ENCODE results near the gene B4GALNT4.
"Not testable (repeated sequence)": the region's sequence is repeated elsewhere in the genome, so short reads cannot be mapped to it uniquely, and the experiment has no call there.

B4GALNT4 gene

DNA sequence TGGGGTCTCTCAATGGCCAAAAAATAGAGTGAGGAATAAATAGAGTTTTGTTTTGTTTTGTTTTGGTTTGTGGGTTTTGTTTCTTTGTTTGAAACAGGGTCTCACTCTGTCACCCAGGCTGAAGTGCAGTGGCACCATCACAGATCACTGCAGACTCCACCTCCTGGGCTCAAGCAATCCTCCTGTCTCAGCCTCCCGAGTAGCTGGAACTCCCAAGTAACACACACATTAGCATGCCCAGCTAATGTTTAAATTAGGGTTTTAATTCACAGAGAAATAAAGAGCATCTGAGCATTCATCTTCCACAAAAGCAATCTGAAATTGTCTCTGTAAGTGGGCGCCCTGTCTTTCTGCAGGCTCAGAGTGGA, 39.4 kb upstream of the B4GALNT4 start:
- DNase-seq (ENCODE audit: low read depth in 1 of 2, low spot score in 1 of 2), result no peak
- no peak for TF ChIP-seq JUND (IDR thresholded peaks at IDR 0.05; ENCODE audit: low read depth)
- in situ Hi-C loops (cut with HindIII; ENCODE audit: low pct_unique_long_range_greater_than_20kb, low sequenced_read_pairs), result no loop called here

DNA sequence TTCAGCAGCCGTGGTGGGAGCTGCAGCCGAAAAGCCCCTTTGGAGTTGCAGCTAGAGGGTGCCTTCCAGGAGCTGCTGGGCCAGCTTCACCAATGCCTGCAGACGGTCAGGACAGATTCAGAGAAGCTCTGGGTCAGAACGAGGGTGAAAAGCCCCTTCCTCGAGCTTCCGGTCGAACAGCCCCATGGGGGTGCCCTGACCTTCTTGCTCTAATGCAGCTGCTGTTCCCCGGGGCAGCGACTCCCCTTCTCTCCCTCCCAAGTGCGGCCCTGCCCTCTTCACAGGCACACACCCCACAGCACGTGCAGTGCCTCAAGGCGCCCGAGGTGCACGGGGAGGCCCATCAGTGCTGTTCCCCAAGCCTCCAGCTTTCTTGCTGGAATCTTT, 39.0 kb upstream of the B4GALNT4 start:
- in situ Hi-C loops (cut with HindIII; ENCODE audit: low pct_unique_long_range_greater_than_20kb, low sequenced_read_pairs), result no loop called here
- TF ChIP-seq JUND (IDR thresholded peaks at IDR 0.05; ENCODE audit: low read depth), result no peak
- no peak for DNase-seq (ENCODE audit: low read depth in 1 of 2, low spot score in 1 of 2)

DNA sequence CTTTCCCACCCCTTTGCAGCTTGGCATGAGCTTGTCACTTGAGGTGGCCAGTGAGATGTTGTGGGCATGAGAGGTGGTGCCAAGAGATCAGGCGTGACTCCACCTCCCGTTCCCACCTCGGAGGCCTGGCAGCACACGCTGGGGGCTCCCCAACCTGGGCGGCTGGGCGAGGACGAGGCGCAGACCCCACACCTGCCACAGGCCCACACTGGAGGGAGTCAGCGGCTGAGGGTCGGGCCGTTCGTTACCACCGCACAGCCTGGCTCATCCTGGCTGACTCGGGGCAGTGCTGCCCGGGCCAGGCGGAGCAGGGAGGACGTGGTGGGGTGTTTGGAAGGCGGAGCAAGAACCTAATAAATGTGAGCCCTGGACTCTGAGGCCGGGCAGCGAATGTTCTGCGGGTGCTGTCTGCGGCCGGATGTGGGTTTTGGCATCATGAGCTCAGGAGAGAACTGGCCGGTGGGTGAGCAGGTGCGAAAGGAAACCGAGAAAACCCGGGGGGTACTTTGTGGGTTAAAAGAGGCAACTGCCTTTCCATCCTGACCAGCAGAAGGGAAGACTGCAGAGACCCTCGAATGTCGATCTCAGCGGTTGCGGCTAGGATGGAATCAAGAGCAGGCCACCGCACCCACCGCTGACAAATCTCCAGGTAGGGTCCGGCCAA, 38.5 kb upstream of the B4GALNT4 start:
- DNase-seq (ENCODE audit: low read depth in 1 of 2, low spot score in 1 of 2), result no peak
- in situ Hi-C loops (cut with HindIII; ENCODE audit: low pct_unique_long_range_greater_than_20kb, low sequenced_read_pairs), result no loop called here
- TF ChIP-seq JUND (IDR thresholded peaks at IDR 0.05; ENCODE audit: low read depth), result no peak

DNA sequence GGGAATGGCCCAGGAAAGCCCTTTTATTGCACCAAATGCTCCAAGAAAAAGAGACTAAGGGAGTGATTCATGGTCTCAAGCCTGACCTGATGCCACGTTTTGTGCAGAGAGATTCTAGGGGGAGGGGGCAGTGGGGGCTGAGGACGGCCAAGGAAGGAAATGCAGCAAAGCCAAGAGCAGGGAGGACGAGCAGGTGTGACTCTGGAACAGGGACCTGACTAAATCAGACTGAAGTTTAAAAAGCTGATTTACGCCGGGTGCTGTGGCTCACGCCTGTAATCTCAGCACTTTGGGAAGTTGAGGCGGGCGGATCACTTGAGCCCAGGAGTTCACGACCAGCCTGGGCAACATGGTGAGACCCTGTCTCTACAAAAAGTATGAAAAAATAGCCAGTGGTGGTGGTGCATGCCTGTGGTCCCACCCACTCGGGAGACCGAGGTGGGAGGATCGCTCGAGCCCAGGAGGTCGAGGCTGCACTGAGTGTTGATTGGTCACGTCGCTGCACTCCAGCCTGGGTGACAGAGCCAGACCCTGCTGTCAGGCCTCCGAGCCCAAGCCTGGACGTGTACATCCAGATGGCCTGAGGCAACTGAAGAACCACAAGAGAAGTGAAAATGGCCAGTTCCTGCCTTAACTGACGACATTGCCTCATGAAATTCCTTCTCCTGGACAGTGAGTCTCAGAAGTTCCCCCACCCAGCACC, 37.8 kb upstream of the B4GALNT4 start:
- DNase-seq (ENCODE audit: low read depth in 1 of 2, low spot score in 1 of 2), result no peak
- TF ChIP-seq JUND (IDR thresholded peaks at IDR 0.05; ENCODE audit: low read depth), result no peak
- in situ Hi-C loops (cut with HindIII; ENCODE audit: low pct_unique_long_range_greater_than_20kb, low sequenced_read_pairs), result no loop called here

DNA sequence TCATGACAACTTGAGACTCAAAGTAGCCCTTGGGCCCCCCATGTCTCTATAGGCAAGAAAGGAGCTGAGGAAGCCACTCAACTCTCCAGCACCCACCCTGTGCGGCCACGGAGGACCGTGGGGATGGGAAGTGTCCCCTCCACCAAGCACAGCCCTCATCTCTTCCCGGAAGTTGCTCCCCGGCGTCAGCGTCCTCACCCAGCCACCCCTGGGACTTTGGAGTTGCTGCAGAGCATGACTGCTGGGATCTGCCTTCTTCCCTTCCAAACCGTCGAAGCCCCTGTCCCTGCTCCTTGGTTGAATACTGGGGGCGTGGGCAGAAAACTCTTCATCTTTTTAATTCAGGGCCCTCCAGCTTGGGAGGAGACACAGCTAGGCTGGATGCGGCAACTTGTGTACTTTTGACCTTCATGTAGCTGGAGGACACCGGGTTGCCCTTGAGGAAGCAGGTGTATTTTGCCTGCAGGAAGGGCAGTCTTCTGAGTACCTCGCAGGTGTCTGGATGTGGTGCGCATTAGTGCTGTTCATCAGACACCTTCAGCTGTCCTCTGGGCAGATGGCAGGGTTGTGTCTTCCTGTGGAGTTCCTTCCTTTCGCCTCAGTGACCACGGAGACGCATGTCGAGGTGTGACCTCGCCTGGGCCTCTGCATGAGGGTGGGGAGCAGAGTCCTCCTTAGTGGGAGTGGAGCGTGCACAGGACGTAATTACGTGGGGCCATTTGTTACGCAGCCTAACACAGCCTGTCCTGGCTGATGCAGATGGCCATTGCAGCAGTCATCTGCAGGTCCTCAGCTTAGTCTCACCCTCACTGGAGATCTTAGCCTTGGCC, 36.4 kb upstream of the B4GALNT4 start:
- no peak for DNase-seq (ENCODE audit: low read depth in 1 of 2, low spot score in 1 of 2)
- no peak for TF ChIP-seq JUND (IDR thresholded peaks at IDR 0.05; ENCODE audit: low read depth)

DNA sequence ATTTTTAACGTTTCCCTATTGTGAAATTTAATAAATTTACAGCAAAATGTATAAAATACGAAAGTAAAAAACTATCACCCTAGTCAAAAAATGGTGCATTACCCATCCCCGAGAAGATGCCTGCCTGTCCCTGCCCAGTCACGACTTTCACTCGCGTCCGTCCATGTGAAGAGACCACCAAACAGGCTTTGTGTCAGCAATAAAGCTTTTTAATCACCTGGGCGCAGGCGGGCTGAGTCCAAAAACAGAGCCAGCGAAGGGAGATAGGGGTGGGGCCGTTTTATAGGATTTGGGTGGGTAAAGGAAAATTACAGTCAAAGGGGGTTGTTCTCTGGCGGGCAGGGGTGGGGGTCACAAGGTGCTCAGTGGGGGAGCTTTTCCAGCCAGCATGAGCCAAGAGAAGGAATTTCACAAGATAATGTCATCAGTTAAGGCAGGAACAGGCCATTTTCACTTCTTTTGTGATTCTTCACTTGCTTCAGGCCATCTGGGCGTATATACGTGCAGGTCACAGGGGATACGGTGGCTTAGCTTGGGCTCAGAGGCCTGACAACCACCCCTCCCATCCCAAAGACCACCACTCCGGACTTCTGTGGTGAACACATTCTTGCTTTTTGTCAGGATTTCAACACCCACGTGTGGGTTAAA, 35.6 kb upstream of the B4GALNT4 start:
- DNase-seq (ENCODE audit: low read depth in 1 of 2, low spot score in 1 of 2); in situ Hi-C loops (cut with HindIII; ENCODE audit: low pct_unique_long_range_greater_than_20kb, low sequenced_read_pairs): not testable (repeated sequence)

More for the DNA sequence above, 36.4 kb upstream of the B4GALNT4 start:
- in situ Hi-C loops (cut with HindIII; ENCODE audit: low pct_unique_long_range_greater_than_20kb, low sequenced_read_pairs), result no loop called here

DNA sequence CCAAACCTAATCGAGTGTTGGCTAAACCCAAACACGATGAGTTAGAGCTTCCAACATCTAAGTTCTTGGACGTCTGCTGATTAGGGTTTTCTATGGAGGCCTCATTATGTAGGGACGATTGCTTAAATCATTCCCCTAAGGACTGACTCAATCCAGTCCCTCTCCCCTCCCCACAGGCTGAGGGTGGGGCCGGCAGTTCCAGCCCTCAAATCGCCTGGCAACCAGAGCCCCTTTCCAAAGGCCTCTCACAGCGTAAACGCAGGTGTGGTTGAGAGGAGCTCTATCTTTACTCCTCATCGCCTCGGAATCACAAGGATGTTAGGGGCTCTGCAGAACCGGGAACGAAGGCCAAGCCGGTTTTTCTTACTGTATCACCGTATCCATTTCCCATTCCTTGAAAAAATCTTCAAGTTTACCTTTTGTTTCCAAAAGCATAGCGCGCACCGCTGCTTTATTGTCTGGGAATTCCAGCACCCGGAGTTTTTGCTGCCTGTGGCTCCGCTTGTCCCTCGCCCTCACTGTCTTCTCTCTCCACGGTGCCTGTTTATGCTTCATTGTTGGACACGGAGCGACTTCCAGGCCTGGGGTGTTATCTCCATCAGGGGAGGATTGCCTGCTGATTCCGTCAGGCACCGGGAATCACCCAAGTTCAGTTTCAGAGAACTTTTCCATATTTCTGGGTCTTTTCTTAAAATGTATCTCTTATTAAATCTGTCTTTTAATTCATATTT, 34.9 kb upstream of the B4GALNT4 start:
- in situ Hi-C loops (cut with HindIII; ENCODE audit: low pct_unique_long_range_greater_than_20kb, low sequenced_read_pairs), result no loop called here
- DNase-seq (ENCODE audit: low read depth in 1 of 2, low spot score in 1 of 2), result no peak
- TF ChIP-seq JUND (IDR thresholded peaks at IDR 0.05; ENCODE audit: low read depth), result no peak

DNA sequence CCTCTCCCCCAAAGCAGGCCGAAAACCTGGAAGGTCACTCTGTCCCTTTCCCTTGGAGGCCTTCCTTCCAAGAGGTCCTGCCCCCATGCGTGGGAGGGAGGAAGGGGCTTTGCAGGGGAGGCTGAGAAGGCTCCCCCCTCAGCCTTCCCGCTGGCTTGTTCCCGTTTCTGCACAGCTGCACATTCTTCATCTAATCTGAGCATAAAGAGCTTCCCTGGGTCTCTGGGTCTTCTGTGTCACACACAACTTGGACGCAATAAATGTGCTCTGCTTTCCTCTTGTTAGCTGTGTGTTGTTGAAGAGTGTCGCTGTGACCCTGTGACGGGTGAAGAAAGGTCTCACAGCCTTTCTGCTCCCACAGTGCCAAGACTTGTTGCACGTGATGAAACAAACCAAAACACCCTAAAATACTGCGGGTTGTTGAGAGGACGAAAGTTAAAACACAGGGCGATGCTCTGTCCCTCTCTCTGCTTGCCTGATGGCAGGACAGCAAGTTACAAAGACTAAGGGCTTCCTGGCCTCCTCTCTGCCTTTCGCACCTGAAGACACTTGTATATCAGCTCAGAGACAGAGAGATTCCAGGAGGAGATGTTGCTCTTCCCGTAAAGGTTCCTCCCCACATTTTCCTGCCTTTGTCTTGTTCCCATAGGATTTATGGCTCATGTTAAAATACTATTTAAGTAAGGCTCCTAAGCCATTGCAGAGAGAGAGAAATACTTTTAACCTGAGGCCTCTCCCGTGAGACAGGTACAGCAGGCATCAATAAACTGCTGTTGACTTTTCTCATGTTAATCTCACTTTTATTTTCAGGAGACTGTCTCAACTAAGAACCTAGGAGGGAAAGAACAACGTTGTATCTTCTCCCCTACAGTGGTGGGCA, 33.3 kb upstream of the B4GALNT4 start:
- no peak for TF ChIP-seq JUND (IDR thresholded peaks at IDR 0.05; ENCODE audit: low read depth)
- in situ Hi-C loops (cut with HindIII; ENCODE audit: low pct_unique_long_range_greater_than_20kb, low sequenced_read_pairs), result no loop called here
- DNase-seq (ENCODE audit: low read depth in 1 of 2, low spot score in 1 of 2), result no peak

DNA sequence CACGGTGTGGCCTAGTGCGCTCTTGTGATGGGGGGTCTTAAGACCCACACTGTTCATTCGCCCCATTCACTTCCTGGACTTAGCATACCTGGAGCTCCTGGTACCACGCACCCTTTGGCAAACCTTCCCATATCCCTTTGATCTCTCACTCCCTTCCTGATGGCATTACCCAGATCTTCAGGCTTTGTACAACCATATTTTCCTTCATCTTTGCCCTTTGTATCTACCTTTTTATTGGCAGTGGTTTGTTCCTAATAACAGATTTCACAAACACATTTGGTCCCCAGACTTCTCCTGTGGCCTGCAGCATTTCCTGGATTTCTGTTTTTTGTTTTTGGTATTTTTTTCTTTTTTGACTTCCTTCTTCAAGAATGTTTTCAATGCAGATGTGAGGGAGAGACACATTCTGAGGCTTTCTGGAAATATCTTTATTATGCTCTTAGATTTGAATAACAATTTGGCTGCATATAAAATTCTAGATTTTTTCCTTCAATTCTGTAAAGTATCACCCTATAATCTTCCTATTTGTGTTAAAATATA, 32.6 kb upstream of the B4GALNT4 start:
- in situ Hi-C loops (cut with HindIII; ENCODE audit: low pct_unique_long_range_greater_than_20kb, low sequenced_read_pairs), result no loop called here
- no peak for DNase-seq (ENCODE audit: low read depth in 1 of 2, low spot score in 1 of 2)
- TF ChIP-seq JUND (IDR thresholded peaks at IDR 0.05; ENCODE audit: low read depth), result no peak

DNA sequence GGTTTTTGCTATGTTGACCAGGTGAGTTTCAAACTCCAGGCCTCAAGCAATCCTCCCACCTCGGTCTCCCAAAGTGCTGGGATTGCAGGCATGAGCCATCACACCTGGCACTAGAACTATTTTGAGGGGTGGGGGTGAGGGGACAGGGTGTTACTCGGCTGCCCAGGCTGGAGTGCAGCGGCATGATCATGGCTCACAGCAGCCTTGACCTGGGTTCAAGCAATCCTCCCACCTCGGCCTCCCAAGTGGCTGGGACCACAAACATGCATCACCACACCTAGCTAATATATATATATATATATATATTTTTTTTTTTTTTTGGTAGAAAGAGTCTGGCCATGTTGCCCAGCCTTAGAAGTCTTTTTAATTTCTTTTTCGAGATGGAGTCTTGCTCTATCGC, 31.6 kb upstream of the B4GALNT4 start:
- in situ Hi-C loops (cut with HindIII; ENCODE audit: low pct_unique_long_range_greater_than_20kb, low sequenced_read_pairs), result no loop called here
- no peak for DNase-seq (ENCODE audit: low read depth in 1 of 2, low spot score in 1 of 2)
- no peak for TF ChIP-seq JUND (IDR thresholded peaks at IDR 0.05; ENCODE audit: low read depth)

DNA sequence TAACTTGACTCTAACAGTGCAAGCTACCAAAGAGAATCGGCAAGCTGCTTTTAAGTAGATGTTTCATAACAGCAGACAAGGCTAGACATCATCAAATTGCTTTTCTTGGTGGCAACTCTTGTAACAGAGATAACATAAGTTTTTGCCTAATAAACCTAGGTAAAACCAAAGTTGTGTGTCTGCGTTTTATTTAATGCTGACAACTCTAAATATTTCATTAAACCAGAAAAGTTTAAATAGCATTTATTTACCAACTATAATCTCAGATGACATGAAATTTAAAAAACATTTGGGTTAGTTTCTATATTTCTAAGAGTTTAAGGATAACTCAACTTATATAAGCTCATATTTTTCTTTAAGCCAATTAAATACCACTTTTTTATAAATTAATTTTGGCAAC, 29.3 kb upstream of the B4GALNT4 start:
- in situ Hi-C loops (cut with HindIII; ENCODE audit: low pct_unique_long_range_greater_than_20kb, low sequenced_read_pairs), result no loop called here
- TF ChIP-seq JUND (IDR thresholded peaks at IDR 0.05; ENCODE audit: low read depth), result no peak
- DNase-seq (ENCODE audit: low read depth in 1 of 2, low spot score in 1 of 2), result no peak

Measured in T47D (cell line).